Fibroblast of lung (primary cell): ENCODE data around the gene OGA. TPM values are rescaled to one million over a fixed set of nuclear protein-coding genes. Genes with fewer than 3 reads are reported as not detected.

Source experiments
- DNase-seq, 2 donors: peaks; one replicate each; pipeline versions ENCODE4 v3.0.0 to v3.0.0-alpha.2; 2010; ENCODE audit warnings: low read depth in 2 of 2
- H2AFZ ChIP-seq: 2 replicates; pipeline ENCODE4 v1.5.1; 2012; ENCODE audit warnings: low read length, control low read depth, inconsistent platforms
- H3K27ac ChIP-seq: 2 replicates; pipeline ENCODE4 v1.5.1; 2011; ENCODE audit warnings: low read length, control low read depth; ENCODE audit not compliant: insufficient read depth
- H3K27me3 ChIP-seq: 2 replicates; pipeline ENCODE4 v1.5.1; 2011; ENCODE audit warnings: mild to moderate bottlenecking, low read length; ENCODE audit not compliant: control insufficient read depth, insufficient read depth
- H3K36me3 ChIP-seq: 2 replicates; pipeline ENCODE4 v1.5.1; 2011; ENCODE audit warnings: low read length; ENCODE audit not compliant: control insufficient read depth, insufficient read depth
- H3K4me1 ChIP-seq: 2 replicates; pipeline ENCODE4 v1.5.1; 2011; ENCODE audit warnings: low read length; ENCODE audit not compliant: control insufficient read depth, insufficient read depth; ENCODE audit errors: extremely low read depth
- H3K4me2 ChIP-seq: 2 replicates; pipeline ENCODE4 v1.5.1; 2011; ENCODE audit warnings: low read length, control low read depth; ENCODE audit not compliant: insufficient read depth; ENCODE audit errors: extremely low read depth
- H3K4me3 ChIP-seq, 4 experiments: fragments of 200-600 bp in 1 of 4; sonication (generic) in 1 of 4; replicated peaks in 1 of 4; 2 replicates each; pipeline ENCODE4 v1.5.1; 2011 to 2016; ENCODE audit warnings: low read length in 4 of 4, low read depth in 3 of 4, mild to moderate bottlenecking in 3 of 4, control low read depth in 2 of 4, inconsistent platforms in 1 of 4, mixed read lengths in 1 of 4; ENCODE audit not compliant: insufficient read depth in 1 of 4; ENCODE audit errors: control extremely low read depth in 1 of 4
- H3K79me2 ChIP-seq: 2 replicates; pipeline ENCODE4 v1.5.1; 2012; ENCODE audit warnings: mild to moderate bottlenecking, low read length, inconsistent platforms; ENCODE audit not compliant: control insufficient read depth, insufficient read depth
- H3K9ac ChIP-seq: 2 replicates; pipeline ENCODE4 v1.5.1; 2011; ENCODE audit warnings: mild to moderate bottlenecking, low read length, control low read depth; ENCODE audit not compliant: insufficient read depth
- H3K9me3 ChIP-seq: 2 replicates; pipeline ENCODE4 v1.5.1; 2012; ENCODE audit warnings: low read depth, low read length; ENCODE audit not compliant: control insufficient read depth, insufficient read depth
- H4K20me1 ChIP-seq: 2 replicates; pipeline ENCODE4 v1.5.1; 2011; ENCODE audit warnings: low read length; ENCODE audit not compliant: control insufficient read depth, insufficient read depth; ENCODE audit errors: extremely low read depth
- CTCF ChIP-seq, 2 donors: IDR thresholded peaks in 1 of 2; conservative IDR thresholded peaks in 1 of 2; 1 replicate in 1 of 2; 2 replicates in 1 of 2; pipeline ENCODE4 v1.5.1; 2011 to 2012; ENCODE audit warnings: low read length in 2 of 2, control low read depth in 1 of 2, inconsistent platforms in 1 of 2, low read depth in 1 of 2, mild to moderate bottlenecking in 1 of 2
- EZH2 ChIP-seq: IDR thresholded peaks from 2 replicates; pipeline ENCODE4 v1.5.1; 2012; ENCODE audit warnings: low read length, control low read depth, mild to moderate bottlenecking; ENCODE audit errors: missing control alignments
- polyA plus RNA-seq, 2 donors: library from polyadenylated mRNA; depleted of rRNA in 1 of 2; stranded (reverse) in 1 of 2; unstranded in 1 of 2; fragments of >200 nt; gene quantifications; 2 replicates each; pipeline ENCODE4 v1.2.1, GENCODE V29; 2011 to 2012; ENCODE audit warnings: missing spikeins in 1 of 2
- total RNA-seq: library from RNA; depleted of rRNA; stranded (reverse); fragments of >200 nt; gene quantifications from 2 replicates; pipeline ENCODE4 v1.2.1, GENCODE V29; 2014

OGA gene
- total and polyA plus RNA-seq, 2 donors (not counting 1 experiment from before 2014, with no cell fraction given), result 69.9 to 193 TPM

GRCh38 chr10:101827919-101828600 is 9.8 kb upstream of the OGA start:
- TF ChIP-seq CTCF (conservative IDR thresholded peaks at IDR 0.05 in 1 of 2, IDR thresholded peaks at IDR 0.05 in 1 of 2; ENCODE audit: low read depth in 1 of 2, low read length in 2 of 2) (no peak), EZH2 (no peak)
- no peaks in the 10 kb centered on the region for H3K9me3 ChIP-seq

GRCh38 chr10:101826852-101827434 is 8.7 kb upstream of the OGA start:
- peaks cover 8% of the 10 kb centered on the region for H3K4me1 ChIP-seq
- no peaks in the 10 kb centered on the region for H3K9me3 ChIP-seq
- H3K4me3 ChIP-seq, result no peak overlapping the region
- H3K27me3 ChIP-seq, result no peaks in the 10 kb centered on the region
- H3K36me3 ChIP-seq, result no peaks in the 10 kb centered on the region
- no peak for DNase-seq
- TF ChIP-seq CTCF (conservative IDR thresholded peaks at IDR 0.05 in 1 of 2, IDR thresholded peaks at IDR 0.05 in 1 of 2; ENCODE audit: low read depth in 1 of 2, low read length in 2 of 2) (no peak), EZH2 (no peak)
- H3K4me2 ChIP-seq, result no peak overlapping the region
- no peak overlapping the region for H3K9ac ChIP-seq
- H2AFZ ChIP-seq, result no peak overlapping the region
- H3K79me2 ChIP-seq, result no peaks in the 10 kb centered on the region
- no peak overlapping the region for H3K27ac ChIP-seq
- H4K20me1 ChIP-seq, result no peaks in the 10 kb centered on the region

More at GRCh38 chr10:101827919-101828600, 9.8 kb upstream of the OGA start:
- Histone ChIP-seq H2AFZ (no peak overlapping the region), H4K20me1 (no peaks in the 10 kb centered on the region), H3K9ac (no peak overlapping the region), H3K36me3 (no peaks in the 10 kb centered on the region), H3K27ac (no peak overlapping the region), H3K4me2 (no peak overlapping the region), H3K4me1 (peaks cover 8% of the 10 kb centered on the region), H3K79me2 (no peaks in the 10 kb centered on the region), H3K4me3 (no peak overlapping the region), H3K27me3 (no peaks in the 10 kb centered on the region)
- DNase-seq, result no peak

DNA sequence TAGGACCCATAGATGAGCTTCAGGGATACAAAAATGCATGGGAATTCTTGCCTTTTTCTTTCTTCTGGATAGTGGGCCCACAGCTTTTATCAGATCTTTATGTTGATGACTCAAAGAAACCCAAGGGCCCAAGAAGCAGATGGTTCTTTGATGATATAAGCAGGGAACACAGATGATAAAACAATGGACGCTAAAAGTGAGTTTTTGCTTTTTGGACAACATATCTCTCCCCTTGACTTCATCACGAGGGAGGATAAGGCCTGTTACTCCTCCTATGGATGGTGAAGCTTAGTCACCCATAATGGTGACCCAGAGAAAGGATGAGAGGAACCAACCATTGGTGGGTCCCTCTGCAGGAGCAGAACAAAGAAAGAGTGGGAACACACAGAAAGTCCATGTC is 6.5 kb upstream of the OGA start:
- no peak overlapping the region for H3K27ac ChIP-seq
- H3K9me3 ChIP-seq, result no peaks in the 10 kb centered on the region
- no peaks in the 10 kb centered on the region for H3K79me2 ChIP-seq
- H3K4me3 ChIP-seq, result no peak overlapping the region
- H4K20me1 ChIP-seq, result no peaks in the 10 kb centered on the region
- H3K9ac ChIP-seq, result no peak overlapping the region
- H3K27me3 ChIP-seq, result no peaks in the 10 kb centered on the region
- no peaks in the 10 kb centered on the region for H3K36me3 ChIP-seq
- no peaks in the 10 kb centered on the region for H3K4me1 ChIP-seq
- DNase-seq, result no peak
- no peak for TF ChIP-seq EZH2
- TF ChIP-seq CTCF (conservative IDR thresholded peaks at IDR 0.05 in 1 of 2, IDR thresholded peaks at IDR 0.05 in 1 of 2; ENCODE audit: low read depth in 1 of 2, low read length in 2 of 2), result no peak
- no peak overlapping the region for H2AFZ ChIP-seq
- H3K4me2 ChIP-seq, result no peak overlapping the region
